ENCODE data around the gene VAV2. TPM values are rescaled to one million over a fixed set of nuclear protein-coding genes. Genes with fewer than 3 reads are reported as not detected.

The VAV2 gene
- polyA plus RNA-seq, 5 donors, result 30.1 to 40.7 (median 34.2) TPM

DNA sequence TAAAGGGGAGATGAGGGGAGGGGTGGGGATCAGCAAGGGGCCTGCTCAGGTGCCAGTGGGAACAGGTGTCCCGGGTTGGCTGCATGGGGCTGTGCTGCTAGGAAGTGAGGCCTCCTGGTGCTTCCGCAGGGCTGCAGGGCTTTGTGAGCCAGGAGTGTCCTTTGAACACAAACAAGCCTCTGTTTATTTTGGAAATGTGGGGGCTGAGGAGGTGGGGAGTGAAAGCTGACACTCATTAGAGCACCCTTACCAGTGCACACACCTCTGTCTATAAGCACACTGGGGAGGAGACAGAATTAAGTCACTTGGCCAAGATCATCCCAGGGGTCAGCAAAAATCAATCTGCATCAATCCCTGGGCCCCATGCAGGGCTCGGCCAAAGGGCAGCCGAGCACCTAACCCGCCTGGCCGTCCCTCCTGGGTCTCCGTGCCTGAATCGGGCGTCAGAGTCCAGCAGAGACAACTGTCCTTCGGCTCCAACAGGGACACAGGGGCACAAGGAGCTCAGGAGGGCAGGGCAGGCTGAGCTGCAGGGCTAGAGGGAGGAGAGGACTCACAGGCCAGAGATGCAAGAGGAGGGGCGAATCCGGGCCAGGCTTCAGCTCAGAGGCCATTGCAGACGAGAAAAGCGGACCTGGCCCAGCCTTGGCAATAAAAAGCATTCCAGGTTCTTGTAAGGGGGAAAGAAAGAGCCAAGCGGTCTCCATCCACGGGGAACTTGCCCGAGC is 99.8 kb downstream of the VAV2 start:
- DNase-seq, result no peak

DNA sequence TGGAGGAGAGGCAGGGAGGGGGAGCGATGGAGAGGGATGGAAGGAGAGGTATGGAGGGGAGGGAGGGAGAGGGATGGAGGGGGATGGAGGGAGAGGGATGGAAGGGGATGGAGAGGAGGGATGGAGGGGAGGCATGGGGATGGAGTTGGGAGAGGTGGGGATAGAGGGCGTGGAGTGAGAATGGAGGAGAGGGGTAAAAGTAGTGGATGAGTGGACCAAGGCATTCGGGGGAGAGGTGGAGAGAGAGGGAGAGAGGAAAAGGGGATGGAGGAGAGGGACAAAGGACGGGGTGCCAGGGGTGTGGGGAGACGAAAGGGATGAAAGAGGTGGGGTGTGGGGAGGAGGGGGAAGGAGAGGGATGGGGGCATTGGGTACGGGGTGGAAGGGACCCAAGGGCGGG is 100.4 kb downstream of the VAV2 start:
- no peak for DNase-seq

DNA sequence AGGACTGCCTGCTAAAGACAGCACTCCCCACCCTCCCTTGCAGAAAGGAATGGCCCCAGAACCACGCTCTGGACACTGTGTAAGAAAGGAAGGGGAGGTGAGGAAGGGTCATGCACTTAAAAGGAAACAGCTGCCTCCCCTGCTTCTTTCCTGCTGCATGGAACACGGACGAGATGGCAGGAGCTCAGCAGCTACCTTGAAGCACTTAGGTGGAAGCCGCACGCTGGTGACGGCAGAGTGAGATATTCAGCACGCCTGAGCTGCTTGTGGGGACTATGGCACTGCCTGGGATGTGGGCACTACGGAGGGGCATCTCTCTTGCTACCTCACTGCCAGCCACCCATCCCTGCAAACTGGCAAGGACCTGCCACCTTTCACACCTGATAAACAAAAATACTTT is 101.5 kb downstream of the VAV2 start:
- no peak for DNase-seq

DNA sequence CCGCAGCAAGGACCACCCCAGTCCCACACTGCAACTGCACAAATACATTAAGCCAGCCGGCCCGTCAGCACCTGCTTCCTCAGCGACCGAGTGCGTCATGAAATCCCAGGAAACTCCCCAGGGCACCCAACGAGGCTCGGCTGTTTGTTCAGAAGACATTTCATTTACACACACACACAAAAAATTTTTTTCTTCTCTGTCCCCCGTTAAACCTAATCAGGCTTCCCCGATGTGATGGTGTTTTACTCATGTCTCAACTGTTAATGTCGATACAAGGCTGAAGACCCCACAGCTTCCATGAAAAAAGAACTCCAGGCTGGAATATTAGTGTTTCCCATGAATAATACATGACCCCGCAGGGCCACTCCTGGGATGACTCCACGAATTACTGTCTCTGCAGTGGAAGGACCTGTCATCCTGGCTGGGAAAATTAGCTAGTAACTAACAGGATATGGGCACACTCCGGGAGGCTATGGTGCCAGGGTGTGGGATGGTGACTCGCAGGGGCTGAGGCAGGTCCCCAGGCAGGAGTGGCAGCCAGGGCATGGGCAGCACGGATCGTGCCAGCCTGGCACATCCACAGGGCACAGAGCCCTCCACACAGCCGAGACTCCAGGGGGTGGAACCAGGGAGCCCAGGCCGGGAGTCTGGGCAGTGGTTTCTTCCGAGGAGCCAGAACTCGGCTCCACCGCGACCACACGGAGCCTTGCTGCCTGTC is 102.4 kb downstream of the VAV2 start:
- DNase-seq, result no peak

DNA sequence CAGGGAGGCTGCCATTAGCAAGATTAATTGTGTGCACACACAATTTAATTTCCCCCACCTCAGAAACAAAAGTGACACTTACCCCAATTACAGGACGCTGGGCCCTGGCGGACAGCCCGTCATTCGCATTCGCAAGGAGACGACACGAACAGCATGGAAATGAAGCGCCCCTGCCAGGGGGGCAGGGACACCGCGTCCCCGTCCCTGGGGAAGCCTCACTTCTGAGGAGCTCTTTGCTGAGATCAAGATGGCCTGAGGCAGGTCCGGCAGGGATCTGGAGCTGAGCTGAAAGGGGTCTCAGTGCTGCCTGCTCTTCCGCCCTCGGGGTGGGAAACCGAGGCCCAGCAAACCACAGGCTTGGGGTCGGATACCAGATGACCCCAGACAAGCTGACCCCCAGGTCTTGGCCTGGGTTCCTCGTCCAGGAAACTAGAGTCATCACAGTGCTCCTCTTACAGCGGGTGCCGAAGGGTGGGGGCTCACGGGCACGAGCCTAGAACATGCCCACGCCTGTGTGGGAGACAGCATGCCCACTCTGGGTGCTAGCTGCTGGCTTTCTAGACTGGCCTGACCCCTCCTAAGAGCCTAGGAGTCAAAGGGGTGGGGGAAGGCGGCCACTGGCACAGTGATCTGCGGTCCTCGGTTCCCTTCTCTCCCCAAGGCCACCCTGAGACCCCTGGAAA is 103.2 kb downstream of the VAV2 start:
- DNase-seq, result no peak

DNA sequence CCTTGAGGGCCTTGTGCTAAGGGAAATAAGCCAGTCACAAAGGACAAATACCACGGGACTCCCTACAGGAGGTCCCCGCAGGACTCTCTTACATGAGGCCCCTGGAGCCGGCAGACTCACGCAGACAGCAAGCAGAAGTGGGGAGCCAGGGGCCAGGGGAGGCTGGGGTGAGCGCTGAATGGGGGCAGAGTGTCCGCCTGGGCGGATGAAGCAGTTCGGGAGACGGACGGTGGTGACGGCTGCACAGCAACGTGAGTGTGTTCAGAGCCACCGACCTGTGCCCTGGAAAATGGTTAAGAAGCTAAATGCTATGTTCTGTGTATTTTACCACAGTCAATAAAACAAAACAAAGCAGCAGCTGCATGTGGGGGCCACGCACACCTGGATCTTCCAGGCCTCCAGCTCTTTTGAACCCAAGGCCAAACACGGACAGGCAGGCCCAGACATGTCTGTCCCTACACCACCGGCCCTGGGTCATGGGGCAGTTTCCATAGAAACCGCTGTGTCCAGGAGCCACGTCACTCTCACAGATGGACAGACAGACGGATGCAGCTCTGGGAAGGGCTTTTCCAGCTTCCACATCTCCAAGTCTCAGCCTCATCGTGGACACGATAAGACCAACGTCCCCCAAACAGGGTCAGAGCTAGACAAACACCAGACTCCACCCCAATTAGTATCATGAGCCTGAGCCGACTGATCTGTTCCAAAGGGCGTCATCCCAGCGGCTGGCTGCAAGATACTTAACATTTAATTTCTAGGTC is 103.9 kb downstream of the VAV2 start:
- no peak for DNase-seq

DNA sequence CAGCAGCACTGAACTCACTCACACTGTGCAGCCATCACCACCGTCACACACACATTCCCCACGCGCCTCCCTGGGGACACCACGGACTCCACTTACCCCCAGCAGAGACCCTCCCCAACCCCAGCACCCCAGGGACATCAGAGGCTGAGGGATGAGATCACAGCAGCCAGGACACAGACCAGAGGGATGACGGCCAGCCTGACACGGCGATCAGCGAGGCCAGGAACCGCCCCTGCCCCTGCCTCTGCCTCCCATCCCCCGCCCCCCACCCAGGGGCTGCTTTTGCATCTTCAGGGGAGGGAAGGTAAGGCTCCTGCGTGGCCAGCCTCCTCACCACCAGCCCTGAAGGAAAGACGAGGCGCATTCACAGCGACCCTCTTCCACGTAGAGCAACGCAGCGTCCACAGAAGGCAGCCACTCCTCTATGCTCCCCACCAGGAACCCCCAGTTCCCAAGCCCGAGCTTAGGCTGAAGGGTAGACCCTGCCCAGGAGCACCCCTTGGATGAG is 104.5 kb downstream of the VAV2 start:
- DNase-seq, result no peak

DNA sequence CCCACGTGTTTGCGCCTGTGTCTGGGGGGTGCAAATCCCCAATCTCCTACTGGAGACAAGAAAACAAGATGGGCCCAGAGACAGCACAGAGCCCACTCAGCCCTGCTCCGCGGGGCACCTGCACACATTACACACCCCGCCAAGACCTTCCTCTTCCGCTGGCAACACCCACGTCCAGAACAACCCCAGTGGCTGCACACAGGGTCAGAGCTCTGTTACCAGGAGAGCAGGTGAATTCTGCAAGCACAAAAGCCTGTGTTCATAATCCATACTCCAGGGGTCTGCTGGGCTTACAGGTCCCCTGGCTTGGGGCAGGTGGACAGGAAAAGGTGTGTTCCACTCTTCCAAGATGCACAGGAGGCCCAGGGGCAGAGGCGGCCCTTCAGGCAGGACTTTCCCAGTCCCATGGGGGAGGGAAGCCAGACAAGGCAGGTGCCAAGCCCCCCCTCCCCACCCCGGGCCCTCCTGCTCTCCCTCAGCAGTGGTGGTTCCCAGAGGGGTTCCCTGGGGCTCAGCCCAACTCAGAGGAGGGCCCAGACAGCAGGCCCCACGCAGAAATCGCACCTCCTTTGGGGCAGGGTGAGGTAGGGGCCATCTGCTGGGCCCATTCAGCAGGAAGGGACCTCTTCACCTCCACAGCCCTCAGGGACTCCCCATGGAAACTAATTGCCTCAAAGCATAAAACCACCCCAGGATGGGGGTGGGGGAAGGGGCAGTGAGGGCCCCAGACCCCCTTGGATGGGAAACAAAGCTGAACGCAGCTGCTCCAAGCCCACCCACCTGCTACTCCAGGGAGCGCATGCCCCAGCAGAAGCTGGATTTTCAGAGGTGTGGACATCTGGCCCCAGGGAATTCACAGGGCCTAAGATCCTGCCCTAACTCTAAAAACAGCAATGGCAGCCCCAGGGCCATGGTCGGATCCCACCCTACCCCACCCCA is 105.3 kb downstream of the VAV2 start:
- no peak for DNase-seq

DNA sequence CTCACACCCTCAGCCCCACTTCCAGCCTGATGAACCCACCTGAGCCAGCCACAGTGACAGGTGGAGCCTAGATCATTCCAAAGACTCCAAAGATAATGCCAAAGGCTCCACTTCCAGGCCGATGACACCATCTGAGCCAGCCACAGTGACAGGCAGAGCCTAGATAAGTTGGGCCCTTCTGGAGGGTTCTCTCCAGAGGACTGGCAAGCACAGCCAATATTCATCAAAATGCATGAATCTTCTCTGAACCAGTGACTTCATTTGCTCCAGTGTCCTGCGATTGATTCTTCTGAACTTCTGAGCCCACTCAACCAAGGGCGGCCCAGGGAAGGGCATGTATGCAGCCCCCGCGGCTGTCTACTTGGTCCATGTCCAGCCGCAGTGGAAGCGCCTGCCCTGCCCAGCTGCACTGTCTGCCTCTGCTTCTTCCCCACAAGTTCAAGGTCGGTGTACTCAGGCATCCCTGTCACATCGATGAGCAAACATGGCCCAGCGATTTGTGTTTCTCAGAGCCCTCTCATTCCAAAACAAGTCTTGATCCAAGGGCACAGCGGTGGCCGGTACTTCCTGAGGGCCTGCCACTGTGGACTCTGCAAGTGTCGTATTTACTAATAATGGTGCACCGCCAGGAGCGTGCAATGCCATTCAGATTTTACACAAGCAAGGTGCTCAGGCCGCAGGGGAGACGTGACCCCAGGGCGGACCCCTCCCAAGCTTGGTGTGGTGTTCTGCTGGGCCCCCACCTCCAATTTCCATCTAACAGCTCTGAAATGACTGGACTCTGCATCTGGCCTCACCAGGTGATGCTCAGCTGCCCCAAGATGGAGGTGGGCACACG is 107.0 kb downstream of the VAV2 start:
- no peak for DNase-seq

DNA sequence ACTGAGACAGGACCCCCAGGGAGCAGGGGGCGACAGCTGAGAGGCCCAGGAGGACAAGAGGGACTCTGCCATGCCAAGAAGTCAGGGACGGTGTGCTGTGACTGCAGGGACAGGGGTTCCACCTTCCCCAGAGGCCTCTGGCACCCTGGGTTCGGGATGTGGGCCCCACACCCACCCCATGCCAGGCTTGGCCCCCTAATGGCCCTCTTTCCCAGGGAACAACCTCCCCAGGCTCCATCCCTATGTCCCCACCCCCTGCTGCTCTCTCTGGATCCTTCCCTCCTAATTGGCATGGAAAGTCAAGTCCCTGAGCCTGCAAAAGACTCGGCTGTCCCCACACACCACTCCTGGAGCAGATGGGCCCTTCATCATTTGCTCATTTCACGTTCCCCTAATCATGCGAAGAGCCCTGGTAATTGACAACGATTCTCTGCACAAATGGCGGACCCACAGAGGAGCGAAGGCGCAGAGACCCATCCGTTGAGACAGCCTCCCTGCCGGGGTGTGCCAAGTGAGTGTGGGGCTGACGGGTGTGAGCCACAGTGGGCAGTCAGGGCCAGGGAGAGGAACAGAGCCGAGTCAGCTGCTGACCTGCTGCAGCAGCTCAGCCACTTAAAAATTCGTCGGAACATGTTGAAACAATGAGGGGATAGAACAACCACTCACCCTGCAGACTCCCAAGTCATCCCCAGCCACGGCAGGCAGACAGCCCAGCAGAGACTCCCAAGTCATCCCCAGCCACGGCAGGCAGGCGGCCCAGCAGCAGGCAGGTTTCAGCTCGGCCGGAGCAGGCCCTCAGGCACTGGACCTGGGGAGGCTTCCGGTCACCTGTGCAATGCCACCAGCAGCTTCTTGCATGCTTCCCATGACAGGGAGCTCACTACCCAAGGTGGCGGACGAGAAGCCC is 109.0 kb downstream of the VAV2 start:
- no peak for DNase-seq

DNA sequence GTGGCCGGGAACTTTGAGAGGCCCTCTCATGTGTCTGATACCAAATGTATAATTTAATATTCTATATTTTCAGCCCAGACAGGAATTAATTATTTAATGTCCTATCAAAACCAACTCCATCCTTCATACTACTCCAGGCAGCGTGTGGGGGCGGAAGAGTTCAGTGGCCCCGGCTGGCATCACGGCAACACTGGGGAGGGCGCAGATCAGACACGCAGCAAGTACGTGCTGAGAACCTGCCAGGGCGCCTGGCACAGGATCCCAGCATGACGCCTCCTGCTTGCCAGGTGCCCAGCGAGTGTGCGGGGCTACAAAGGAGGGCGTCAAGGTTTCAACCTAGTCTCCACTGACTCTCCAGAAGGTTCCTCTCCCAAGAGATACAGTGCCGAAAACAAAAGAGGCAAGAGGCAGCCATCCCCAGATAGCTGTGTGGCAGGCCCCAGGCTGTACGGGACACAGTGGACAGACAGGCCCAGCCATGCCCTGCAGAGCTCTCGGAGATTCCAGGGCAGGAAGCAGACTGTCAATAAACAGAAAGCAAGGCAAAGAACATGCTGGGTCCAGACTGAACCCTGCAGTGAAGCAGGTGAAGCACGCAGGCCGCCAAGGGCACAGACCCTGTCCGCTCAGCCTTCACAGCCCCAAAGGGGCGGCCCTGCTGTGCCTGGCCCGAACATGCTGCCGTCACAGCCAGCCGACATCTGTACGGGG is 110.3 kb downstream of the VAV2 start:
- no peak for DNase-seq

DNA sequence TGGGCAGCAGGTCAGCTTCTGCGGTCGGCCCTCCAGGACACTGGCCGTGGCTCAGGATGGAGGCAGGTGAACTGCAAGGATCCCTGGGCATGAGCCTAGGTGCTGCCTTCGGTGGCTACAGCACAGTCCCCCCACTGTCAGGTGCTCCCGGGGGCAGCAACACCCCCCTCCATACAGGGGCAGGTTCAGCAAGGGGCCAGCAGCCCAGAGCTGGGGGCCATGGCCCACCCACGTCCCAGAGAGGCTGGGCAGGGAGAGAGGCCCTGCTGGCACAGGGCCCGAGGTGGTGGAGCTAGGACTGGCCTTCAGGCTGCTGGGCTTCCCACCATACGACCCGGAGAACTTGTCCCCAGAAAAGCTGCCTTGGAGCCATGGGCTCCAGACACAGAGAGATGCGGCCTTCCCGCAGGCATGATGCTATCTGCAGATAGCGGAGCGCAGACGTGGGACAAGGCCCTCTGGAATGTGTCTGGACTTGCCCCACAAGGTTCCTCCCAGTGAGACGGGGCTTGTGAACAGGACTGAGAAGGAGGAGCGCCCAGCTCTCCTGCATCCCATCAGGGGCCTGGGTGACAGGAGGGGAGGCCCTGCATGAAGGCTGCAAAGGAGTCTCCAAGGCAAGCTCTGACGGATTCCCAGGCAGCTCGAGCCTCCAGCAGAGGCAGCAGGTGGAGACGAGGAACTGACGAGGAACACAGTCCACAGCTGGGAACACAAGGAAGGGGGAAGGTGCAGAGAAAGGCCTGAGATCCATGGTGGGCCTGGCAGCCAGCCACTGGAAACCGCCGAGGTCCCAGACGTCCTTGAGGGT is 111.1 kb downstream of the VAV2 start:
- DNase-seq, result no peak

DNA sequence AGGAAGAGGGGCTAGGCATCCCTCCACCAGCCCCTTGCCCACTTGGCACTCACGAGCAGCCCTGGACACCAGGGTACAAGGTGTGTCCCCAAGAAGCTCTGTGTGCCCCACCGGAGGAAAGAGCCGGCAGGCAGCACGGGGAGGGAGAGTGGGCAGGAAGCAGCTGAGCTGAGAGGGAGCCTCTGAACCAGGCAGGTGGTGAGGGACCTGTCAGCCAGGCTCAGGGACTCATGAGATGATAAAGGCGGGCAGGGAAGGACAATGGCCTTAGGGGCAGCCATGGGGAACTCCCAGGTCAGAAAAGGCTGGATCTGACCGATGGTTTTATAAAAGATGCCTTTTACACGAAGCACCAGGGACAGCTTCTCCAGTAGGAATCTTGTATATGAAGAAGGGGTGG is 112.0 kb downstream of the VAV2 start:
- DNase-seq, result no peak

DNA sequence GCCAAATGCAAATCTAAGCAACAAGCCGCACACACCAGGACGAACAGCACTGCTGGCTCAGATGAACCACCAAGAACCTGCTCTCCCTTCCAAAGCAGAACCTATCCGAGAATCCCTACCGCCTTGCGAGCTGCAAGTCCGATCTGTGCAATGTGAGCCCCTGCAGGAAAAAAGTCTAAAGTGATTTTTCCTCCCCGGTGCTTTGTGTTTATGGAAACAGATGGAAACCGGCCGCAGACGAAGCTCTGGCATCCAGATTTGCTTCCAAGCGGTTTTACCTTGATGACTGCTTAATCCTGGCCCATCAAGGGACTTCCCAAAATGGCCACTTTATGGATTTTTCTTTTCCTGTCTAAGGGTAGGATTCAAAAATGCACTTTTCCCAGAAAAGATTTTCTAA is 112.5 kb downstream of the VAV2 start:
- DNase-seq, result no peak

DNA sequence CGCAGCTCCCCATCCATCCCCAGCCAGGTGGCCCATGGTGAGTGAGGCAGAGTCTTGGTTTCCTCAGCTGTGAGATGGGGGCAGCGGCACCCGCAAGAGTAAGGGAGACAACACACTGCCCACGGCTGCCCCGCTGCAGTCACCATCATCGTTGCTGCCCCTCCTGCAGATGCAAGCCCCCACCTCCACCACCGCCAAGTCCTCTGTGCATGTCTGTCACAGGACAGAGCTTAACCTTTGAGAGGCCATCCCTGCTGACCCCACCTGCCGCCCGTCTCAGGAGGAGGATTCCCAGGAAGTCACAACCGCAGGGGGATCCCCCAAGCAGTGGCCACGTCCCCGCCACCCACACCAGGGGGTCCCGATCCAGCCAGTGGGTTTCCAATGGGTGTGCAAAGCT is 113.7 kb downstream of the VAV2 start:
- no peak for DNase-seq

DNA sequence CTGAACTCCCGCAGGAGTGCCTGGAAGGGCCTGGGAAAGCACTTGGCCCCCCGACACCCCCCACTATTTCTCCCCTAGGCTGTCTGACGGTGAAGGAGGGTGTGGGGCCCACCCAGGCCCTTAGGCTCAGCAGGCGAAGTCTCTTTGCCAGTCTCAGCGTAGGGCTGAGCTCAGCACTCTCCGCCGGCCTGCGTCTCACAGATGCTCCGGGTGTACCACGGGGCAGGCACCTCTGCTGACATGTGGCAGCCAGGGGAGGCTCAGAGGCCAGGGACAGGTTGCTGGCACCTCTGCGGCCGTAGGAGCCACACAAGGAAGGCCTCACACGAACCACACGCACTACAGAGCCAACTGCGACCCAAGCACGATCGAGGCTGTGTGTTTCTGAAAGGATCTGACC is 114.2 kb downstream of the VAV2 start:
- DNase-seq, result no peak

DNA sequence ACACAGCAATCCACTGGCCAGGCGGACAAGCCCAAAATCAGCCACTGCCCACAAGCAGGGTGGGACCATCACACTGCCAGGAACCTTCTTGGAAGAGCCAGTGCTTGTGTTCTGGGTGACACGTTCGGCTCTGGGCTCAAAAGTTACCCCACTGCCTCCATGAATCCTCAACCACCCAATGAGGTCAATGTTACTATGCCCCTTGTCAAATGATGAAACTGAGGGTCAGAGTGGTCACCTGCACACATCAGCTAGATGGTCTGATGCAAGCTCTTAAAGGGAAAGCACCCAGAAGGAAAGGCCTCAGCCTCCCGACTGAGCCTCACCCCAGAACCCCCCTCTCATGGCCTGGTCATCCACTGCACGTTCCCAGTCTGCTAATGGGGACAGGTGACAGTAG is 114.8 kb downstream of the VAV2 start:
- DNase-seq, result no peak

Data from right lung (tissue), 5 donors.